ENCODE measurements around the gene ATP6V0A4. TPM values are rescaled to one million over a fixed set of nuclear protein-coding genes. Genes with fewer than 3 reads are reported as not detected.

ATP6V0A4 gene
- total RNA-seq, 3 donors from 2014 or later, result 2.6 to 4.7 TPM; not detected in 1

- Histone ChIP-seq H3K36me3 (no peaks in the 10 kb centered on the region), H3K9me3 (peaks cover 0 to 5% of the 10 kb centered on the region in 2 donors), H3K4me3 (no peak overlapping the region), H3K4me1 (no peaks in the 10 kb centered on the region), H3K27ac (no peak overlapping the region), H3K27me3 (no peaks in the 10 kb centered on the region)
- TF ChIP-seq CTCF (IDR thresholded peaks at IDR 0.05) (no peak), POLR2AphosphoS5 (IDR thresholded peaks at IDR 0.05) (no peak), POLR2A (IDR thresholded peaks at IDR 0.05) (no peak)
- intact Hi-C loops (cut with DNase I; ENCODE audit: low total_unique reads), result no loop called here
- DNase-seq (ENCODE audit: low spot score in 2 of 2), result no peak
Measured at GRCh38 chr7:138785587-138786437, 12.2 kb downstream of the ATP6V0A4 start.

GRCh38 chr7:138784692-138785091 is 13.3 kb downstream of the ATP6V0A4 start:
- peak in 1 of 2 donors; percentile 24 for DNase-seq (ENCODE audit: low spot score in 2 of 2)
- Histone ChIP-seq H3K36me3 (no peaks in the 10 kb centered on the region), H3K27ac (peak overlapping the region in 1 of 2 donors; percentile 25), H3K4me3 (no peak overlapping the region), H3K9me3 (peaks cover 0 to 5% of the 10 kb centered on the region in 2 donors), H3K4me1 (no peaks in the 10 kb centered on the region), H3K27me3 (no peaks in the 10 kb centered on the region)
- TF ChIP-seq CTCF (IDR thresholded peaks at IDR 0.05) (no peak), POLR2AphosphoS5 (IDR thresholded peaks at IDR 0.05) (no peak), POLR2A (IDR thresholded peaks at IDR 0.05) (no peak)
- intact Hi-C loops (cut with DNase I; ENCODE audit: low total_unique reads), result no loop called here

GRCh38 chr7:138781004-138781403 is 17.0 kb downstream of the ATP6V0A4 start:
- no peaks in the 10 kb centered on the region for H3K36me3 ChIP-seq
- no peaks in the 10 kb centered on the region for H3K4me1 ChIP-seq
- TF ChIP-seq POLR2A (IDR thresholded peaks at IDR 0.05), result no peak
- TF ChIP-seq POLR2AphosphoS5 (IDR thresholded peaks at IDR 0.05), result no peak
- TF ChIP-seq CTCF (IDR thresholded peaks at IDR 0.05), result no peak
- H3K27me3 ChIP-seq, result no peaks in the 10 kb centered on the region
- DNase-seq (ENCODE audit: low spot score in 2 of 2), result no peak
- H3K4me3 ChIP-seq, result no peak overlapping the region
- H3K9me3 ChIP-seq, result no peaks in the 10 kb centered on the region
- H3K27ac ChIP-seq, result no peak overlapping the region
- intact Hi-C loops (cut with DNase I; ENCODE audit: low total_unique reads), result no loop called here

- intact Hi-C loops (cut with DNase I; ENCODE audit: low total_unique reads), result no loop called here
- H3K4me1 ChIP-seq, result no peaks in the 10 kb centered on the region
- H3K4me3 ChIP-seq, result no peak overlapping the region
- no peaks in the 10 kb centered on the region for H3K9me3 ChIP-seq
- no peak overlapping the region for H3K27ac ChIP-seq
- no peaks in the 10 kb centered on the region for H3K36me3 ChIP-seq
- no peaks in the 10 kb centered on the region for H3K27me3 ChIP-seq
- no peak for TF ChIP-seq POLR2AphosphoS5 (IDR thresholded peaks at IDR 0.05)
- TF ChIP-seq POLR2A (IDR thresholded peaks at IDR 0.05), result no peak
- TF ChIP-seq CTCF (IDR thresholded peaks at IDR 0.05), result no peak
- DNase-seq (ENCODE audit: low spot score in 2 of 2), result no peak
Measured at GRCh38 chr7:138776166-138776833, 21.7 kb downstream of the ATP6V0A4 start.

GRCh38 chr7:138773817-138774216 is 24.2 kb downstream of the ATP6V0A4 start:
- Histone ChIP-seq H3K36me3 (no peaks in the 10 kb centered on the region), H3K9me3 (no peaks in the 10 kb centered on the region), H3K4me3 (peak overlapping the region in 1 of 3 donors; percentile 16), H3K27me3 (no peaks in the 10 kb centered on the region), H3K27ac (peak overlapping the region in 1 of 2 donors; percentile 33), H3K4me1 (no peaks in the 10 kb centered on the region)
- DNase-seq (ENCODE audit: low spot score in 2 of 2), result peak in 1 of 2 donors; percentile 27
- intact Hi-C loops (cut with DNase I; ENCODE audit: low total_unique reads), result no loop called here
- TF ChIP-seq CTCF (IDR thresholded peaks at IDR 0.05) (no peak), POLR2AphosphoS5 (IDR thresholded peaks at IDR 0.05) (no peak), POLR2A (IDR thresholded peaks at IDR 0.05) (no peak)

Data from breast epithelium (tissue), 4 donors.